H9 (cell line): ENCODE measurements around the gene ADAD2. TPM values are rescaled to one million over a fixed set of nuclear protein-coding genes. Genes with fewer than 3 reads are reported as not detected.

Experiments
- DNase-seq: peaks from one replicate; pipeline ENCODE4 v3.0.0-alpha.2; 2017
- H2AFZ ChIP-seq: one replicate; pipeline ENCODE4 v1.6.1; 2013; ENCODE audit warnings: mild to moderate bottlenecking, low read length, control low read depth, moderate library complexity
- H2AK5ac ChIP-seq: 2 replicates; pipeline ENCODE4 v1.6.1; 2013; ENCODE audit warnings: low read length, control low read depth, mixed read lengths; ENCODE audit not compliant: insufficient read length
- H2BK120ac ChIP-seq: one replicate; pipeline ENCODE4 v1.6.1; 2013; ENCODE audit warnings: low read depth, mild to moderate bottlenecking, low read length, control low read depth, inconsistent platforms; ENCODE audit not compliant: poor library complexity, severe bottlenecking
- H2BK12ac ChIP-seq: 2 replicates; pipeline ENCODE4 v1.6.1; 2013; ENCODE audit warnings: low read length, control low read depth, mixed read lengths, low read depth; ENCODE audit not compliant: insufficient read length
- H2BK15ac ChIP-seq: 2 replicates; pipeline ENCODE4 v1.6.1; 2013; ENCODE audit warnings: low read depth, low read length, control low read depth
- H2BK20ac ChIP-seq: one replicate; pipeline ENCODE4 v1.6.1; 2013; ENCODE audit warnings: low read depth, mild to moderate bottlenecking, low read length, control low read depth, inconsistent platforms; ENCODE audit not compliant: poor library complexity, severe bottlenecking
- H2BK5ac ChIP-seq: 2 replicates; pipeline ENCODE4 v1.6.1; 2013; ENCODE audit warnings: low read length, control low read depth, mixed read lengths; ENCODE audit not compliant: insufficient read length
- H3K14ac ChIP-seq: 2 replicates; pipeline ENCODE4 v1.6.1; 2013; ENCODE audit warnings: low read length, control low read depth; ENCODE audit not compliant: insufficient read depth
- H3K18ac ChIP-seq: 2 replicates; pipeline ENCODE4 v1.6.1; 2013; ENCODE audit warnings: low read depth, mild to moderate bottlenecking, mixed read lengths, low read length, control low read depth; ENCODE audit not compliant: insufficient read length
- H3K23ac ChIP-seq: 2 replicates; pipeline ENCODE4 v1.6.1; 2013; ENCODE audit warnings: low read length, control low read depth, mixed read lengths, low read depth; ENCODE audit not compliant: insufficient read length
- H3K23me2 ChIP-seq: 2 replicates; pipeline ENCODE4 v1.6.1; 2013; ENCODE audit warnings: low read depth, mild to moderate bottlenecking, mixed read lengths, low read length, control low read depth; ENCODE audit not compliant: insufficient read length, poor library complexity, severe bottlenecking
- H3K27ac ChIP-seq: 2 replicates; pipeline ENCODE4 v1.5.1; 2013; ENCODE audit warnings: low read length, control low read depth, mixed read lengths, low read depth; ENCODE audit not compliant: insufficient read length
- H3K27me3 ChIP-seq: 2 replicates; pipeline ENCODE4 v1.6.1; 2013; ENCODE audit warnings: low read length, control low read depth, inconsistent platforms; ENCODE audit not compliant: insufficient read depth
- H3K4ac ChIP-seq: 2 replicates; pipeline ENCODE4 v1.6.1; 2013; ENCODE audit warnings: low read depth, mild to moderate bottlenecking, control low read depth, inconsistent platforms, low read length, moderate library complexity
- H3K4me1 ChIP-seq: 2 replicates; pipeline ENCODE4 v1.6.1; 2013; ENCODE audit warnings: low read length, control low read depth, inconsistent platforms; ENCODE audit not compliant: insufficient read depth
- H3K4me2 ChIP-seq: 2 replicates; pipeline ENCODE4 v1.6.1; 2013; ENCODE audit warnings: low read length, control low read depth, mixed read lengths; ENCODE audit not compliant: insufficient read length, insufficient read depth
- H3K56ac ChIP-seq: 2 replicates; pipeline ENCODE4 v1.6.1; 2013; ENCODE audit warnings: low read depth, mild to moderate bottlenecking, mixed read lengths, low read length, control low read depth; ENCODE audit not compliant: insufficient read length
- H3K79me1 ChIP-seq: 2 replicates; pipeline ENCODE4 v1.6.1; 2013; ENCODE audit warnings: low read depth, mild to moderate bottlenecking, moderate library complexity, low read length, control low read depth, inconsistent platforms; ENCODE audit not compliant: insufficient read depth, poor library complexity, severe bottlenecking
- H3K79me2 ChIP-seq: 2 replicates; pipeline ENCODE4 v1.6.1; 2013; ENCODE audit warnings: low read length, control low read depth, inconsistent platforms; ENCODE audit not compliant: insufficient read depth
- H3K9ac ChIP-seq: 2 replicates; pipeline ENCODE4 v1.6.1; 2013; ENCODE audit warnings: low read length, control low read depth, mixed read lengths; ENCODE audit not compliant: insufficient read length; ENCODE audit errors: extremely low read depth
- H3K9me3 ChIP-seq: one replicate; pipeline ENCODE4 v1.6.1; 2013; ENCODE audit warnings: low read depth, low read length, inconsistent platforms; ENCODE audit not compliant: control insufficient read depth
- H3T11ph ChIP-seq: one replicate; pipeline ENCODE4 v1.6.1; 2013; ENCODE audit warnings: mild to moderate bottlenecking, low read length, control low read depth, inconsistent platforms
- H4K20me1 ChIP-seq: one replicate; pipeline ENCODE4 v1.6.1; 2013; ENCODE audit not compliant: control insufficient read depth, insufficient read length, insufficient read depth
- H4K5ac ChIP-seq: 2 replicates; pipeline ENCODE4 v1.6.1; 2013; ENCODE audit warnings: low read depth, mild to moderate bottlenecking, mixed read lengths, low read length, control low read depth; ENCODE audit not compliant: insufficient read length
- H4K8ac ChIP-seq: replicated peaks from 2 replicates; pipeline ENCODE4 v1.6.1; 2013; ENCODE audit warnings: low read length, control low read depth, mixed read lengths, low read depth; ENCODE audit not compliant: insufficient read length
- H4K91ac ChIP-seq: 2 replicates; pipeline ENCODE4 v1.6.1; 2013; ENCODE audit warnings: low read depth, mild to moderate bottlenecking, moderate library complexity, mixed read lengths, low read length, control low read depth; ENCODE audit not compliant: insufficient read length
- H3K27ac Mint-ChIP-seq, 3 experiments: 2 replicates in 2 of 3; 3 replicates in 1 of 3; pipeline ENCODE4 v1.8.0; 2020 to 2021; ENCODE audit warnings: mixed read lengths in 3 of 3, mild to moderate bottlenecking in 1 of 3, moderate library complexity in 1 of 3
- H3K27me3 Mint-ChIP-seq: 2 replicates; pipeline ENCODE4 v1.8.0; 2021; ENCODE audit warnings: low read depth, mild to moderate bottlenecking, moderate library complexity, mixed read lengths
- H3K36me3 Mint-ChIP-seq, 3 experiments: 2 replicates in 2 of 3; 3 replicates in 1 of 3; pipeline ENCODE4 v1.8.0; 2020 to 2021; ENCODE audit warnings: low read depth in 3 of 3, mixed read lengths in 3 of 3; ENCODE audit not compliant: insufficient read depth in 1 of 3
- H3K4me1 Mint-ChIP-seq, 2 experiments: 2 replicates each; pipeline ENCODE4 v1.8.0; 2020; ENCODE audit warnings: mixed read lengths in 2 of 2
- H3K4me3 Mint-ChIP-seq, 2 experiments: 2 replicates in 1 of 2; 3 replicates in 1 of 2; pipeline ENCODE4 v1.8.0; 2020 to 2021; ENCODE audit warnings: mild to moderate bottlenecking in 2 of 2, mixed read lengths in 2 of 2, moderate library complexity in 1 of 2
- H3K9me3 Mint-ChIP-seq, 2 experiments: 2 replicates in 1 of 2; 3 replicates in 1 of 2; pipeline ENCODE4 v1.8.0; 2020; ENCODE audit warnings: mild to moderate bottlenecking in 2 of 2, mixed read lengths in 2 of 2, moderate library complexity in 1 of 2
- WGBS: extraction: QIAGEN DNeasy Blood & Tissue Kit; methylation state at CpG from one replicate; pipeline ENCODE4 v1.1.7; 2013; ENCODE audit warnings: missing lambda C conversion rate, low lambda C conversion rate, mixed read lengths; ENCODE audit not compliant: insufficient read length; ENCODE audit errors: extremely low coverage; 5-methylcytosine and 5-hydroxymethylcytosine counted together
- total RNA-seq: library from RNA; stranded (reverse); gene quantifications from 2 replicates; pipeline ENCODE4 v1.2.1, GENCODE V29; 2021
- TF ChIP-seq, protein P1 (sequence below): fragments of 200-600 bp; sonication (generic); conservative IDR thresholded peaks from 3 replicates; pipeline ENCODE4 v1.8.0; 2021; ENCODE audit warnings: antibody characterized with exemption, mild to moderate bottlenecking

The ADAD2 gene
- total RNA-seq, 1 experiment from 2014 or later, result 1.0 TPM

DNA sequence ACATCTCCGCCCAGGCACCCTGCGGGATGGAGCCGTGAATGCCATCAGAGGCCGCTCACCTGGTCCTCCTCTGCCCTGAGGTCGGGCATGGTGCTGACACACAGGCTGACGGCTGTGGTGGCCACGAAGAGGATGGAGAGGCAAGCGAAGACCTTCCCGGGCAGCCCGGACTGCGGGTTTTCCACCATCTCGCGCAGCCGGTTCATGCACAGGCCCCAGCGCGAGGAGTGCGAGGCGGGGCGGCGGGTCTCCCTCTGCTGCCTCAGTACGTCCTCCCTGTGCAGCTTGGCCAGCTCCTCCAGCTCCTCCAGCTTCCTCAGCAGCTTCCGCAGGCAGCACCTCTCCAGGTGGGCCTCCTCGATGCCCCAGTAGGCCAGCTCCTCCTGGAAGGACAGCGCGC is 45.7 kb downstream of the ADAD2 start:
- DNase-seq, result no peak
- Histone ChIP-seq H2AFZ (no peak overlapping the region), H3K79me2 (no peaks in the 10 kb centered on the region), H3K14ac (no peak overlapping the region; the same call in 1 of the 2 replicates), H2BK120ac (no peak overlapping the region), H3K79me1 (no peaks in the 10 kb centered on the region), H3K23me2 (no peaks in the 10 kb centered on the region), H3K18ac (no peak overlapping the region), H4K20me1 (no peaks in the 10 kb centered on the region), H2BK20ac (no peak overlapping the region), H2BK12ac (no peak overlapping the region), H3K4me2 (no peak overlapping the region), H4K5ac (no peak overlapping the region), H3K27me3 (no peaks in the 10 kb centered on the region), H3K4ac (no peak overlapping the region), H3K4me1 (no peaks in the 10 kb centered on the region), H3K9me3 (no peaks in the 10 kb centered on the region), H2AK5ac (no peak overlapping the region), H4K91ac (no peak overlapping the region), H4K8ac (no peak overlapping the region), H3K56ac (no peak overlapping the region), H2BK5ac (no peak overlapping the region), H3K27ac (no peak overlapping the region), H3T11ph (no peak overlapping the region), H3K9ac (no peak overlapping the region), H2BK15ac (no peak overlapping the region), H3K23ac (no peak overlapping the region)
- Mint-ChIP-seq H3K36me3 (no peaks in the 10 kb centered on the region), H3K27ac (no peak overlapping the region), H3K9me3 (no peaks in the 10 kb centered on the region), H3K4me3 (no peak overlapping the region), H3K4me1 (peaks cover 2 to 11% of the 10 kb centered on the region in 2 experiments; a peak in 2 of 4 replicates), H3K27me3 (peaks cover 12% of the 10 kb centered on the region)
- TF ChIP-seq, protein P1, sequence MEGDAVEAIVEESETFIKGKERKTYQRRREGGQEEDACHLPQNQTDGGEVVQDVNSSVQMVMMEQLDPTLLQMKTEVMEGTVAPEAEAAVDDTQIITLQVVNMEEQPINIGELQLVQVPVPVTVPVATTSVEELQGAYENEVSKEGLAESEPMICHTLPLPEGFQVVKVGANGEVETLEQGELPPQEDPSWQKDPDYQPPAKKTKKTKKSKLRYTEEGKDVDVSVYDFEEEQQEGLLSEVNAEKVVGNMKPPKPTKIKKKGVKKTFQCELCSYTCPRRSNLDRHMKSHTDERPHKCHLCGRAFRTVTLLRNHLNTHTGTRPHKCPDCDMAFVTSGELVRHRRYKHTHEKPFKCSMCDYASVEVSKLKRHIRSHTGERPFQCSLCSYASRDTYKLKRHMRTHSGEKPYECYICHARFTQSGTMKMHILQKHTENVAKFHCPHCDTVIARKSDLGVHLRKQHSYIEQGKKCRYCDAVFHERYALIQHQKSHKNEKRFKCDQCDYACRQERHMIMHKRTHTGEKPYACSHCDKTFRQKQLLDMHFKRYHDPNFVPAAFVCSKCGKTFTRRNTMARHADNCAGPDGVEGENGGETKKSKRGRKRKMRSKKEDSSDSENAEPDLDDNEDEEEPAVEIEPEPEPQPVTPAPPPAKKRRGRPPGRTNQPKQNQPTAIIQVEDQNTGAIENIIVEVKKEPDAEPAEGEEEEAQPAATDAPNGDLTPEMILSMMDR, result no peak
- WGBS, result no CpG with 5 or more reads among the region's 25 CpGs
